Cerebellar cortex (tissue), 1 donor: ENCODE measurements around the gene POM121C.
"Not testable (repeated sequence)": the region's sequence is repeated elsewhere in the genome, so short reads cannot be mapped to it uniquely, and the experiment has no call there.

ENCODE experiments used
- DNase-seq: peaks from one replicate; pipeline ENCODE4 v3.0.0-alpha.2; 2015; ENCODE audit warnings: low spot score

POM121C gene

DNA sequence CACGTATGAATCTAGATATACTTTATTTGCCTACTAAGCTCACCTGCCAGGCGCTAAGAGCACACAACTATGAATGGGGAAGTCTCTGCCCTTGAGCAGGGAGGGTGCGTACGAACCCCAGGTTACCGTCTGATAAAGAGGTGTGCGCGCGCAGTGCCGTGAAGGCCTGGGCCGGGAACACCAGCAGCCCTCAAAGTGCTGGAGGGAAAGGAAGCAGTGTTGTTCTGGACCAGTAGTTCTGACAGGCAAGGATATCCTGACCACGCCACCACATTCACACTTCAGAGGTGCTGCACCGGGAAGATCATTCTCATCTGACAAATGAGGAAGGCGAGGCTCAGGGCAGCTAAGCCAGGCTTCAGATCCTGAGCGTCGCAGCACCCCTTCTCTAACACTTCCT lies 62.6 kb downstream of the POM121C start:
- not testable (repeated sequence) for DNase-seq

- not testable (repeated sequence) for DNase-seq
These were observed 64.0 kb downstream of the POM121C start for GRCh38 chr7:75421798-75422710.

DNA sequence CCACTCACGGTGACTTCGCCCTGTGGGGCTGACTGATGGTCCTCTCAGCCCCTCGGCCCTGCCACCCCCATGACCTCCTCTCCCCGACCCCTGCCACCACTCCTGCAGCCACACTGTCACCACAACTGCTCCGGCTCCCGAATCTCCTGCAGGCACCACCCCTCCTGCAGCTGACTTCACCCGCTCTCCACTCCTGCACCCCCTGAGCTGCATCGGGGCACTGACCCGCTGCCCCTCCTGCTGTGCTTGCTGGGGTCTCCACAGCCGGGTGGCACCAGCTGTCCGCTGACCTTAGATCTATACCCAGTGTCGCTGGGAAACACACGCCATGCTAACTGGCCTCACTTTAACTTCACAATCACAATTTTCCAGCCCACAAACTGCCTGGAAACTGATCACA lies 65.9 kb downstream of the POM121C start:
- DNase-seq, result not testable (repeated sequence)

GRCh38 chr7:75419693-75420092 lies 66.4 kb downstream of the POM121C start:
- peak; percentile 10 for DNase-seq

- DNase-seq, result not testable (repeated sequence)
These were observed 66.9 kb downstream of the POM121C start for GRCh38 chr7:75419210-75419609.

GRCh38 chr7:75418292-75418858 lies 67.7 kb downstream of the POM121C start:
- DNase-seq, result not testable (repeated sequence)

GRCh38 chr7:75416787-75417186 lies 69.3 kb downstream of the POM121C start:
- not testable (repeated sequence) for DNase-seq

DNA sequence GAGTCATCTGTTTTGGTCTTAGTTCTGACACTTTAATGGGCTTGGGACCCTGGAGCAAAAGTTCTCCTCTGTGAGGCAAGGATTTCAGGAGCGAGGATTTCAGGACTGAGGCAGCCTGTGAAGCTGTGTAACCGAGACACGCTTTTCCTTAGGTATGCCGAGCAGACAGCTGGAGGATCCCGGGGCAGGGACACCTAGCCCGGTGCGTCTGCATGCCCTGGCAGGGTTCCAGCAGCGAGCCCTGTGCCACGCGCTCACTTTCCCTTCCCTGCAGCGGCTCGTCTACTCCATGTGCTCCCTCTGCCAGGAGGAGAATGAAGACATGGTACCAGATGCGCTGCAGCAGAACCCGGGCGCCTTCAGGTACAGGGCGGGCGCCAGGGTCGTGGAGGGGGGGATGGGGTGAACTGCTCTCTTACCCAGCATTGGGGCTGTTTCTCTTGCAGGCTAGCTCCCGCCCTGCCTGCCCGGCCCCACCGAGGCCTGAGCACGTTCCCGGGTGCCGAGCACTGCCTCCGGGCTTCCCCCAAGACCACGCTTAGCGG lies 70.2 kb downstream of the POM121C start:
- not testable (repeated sequence) for DNase-seq

DNA sequence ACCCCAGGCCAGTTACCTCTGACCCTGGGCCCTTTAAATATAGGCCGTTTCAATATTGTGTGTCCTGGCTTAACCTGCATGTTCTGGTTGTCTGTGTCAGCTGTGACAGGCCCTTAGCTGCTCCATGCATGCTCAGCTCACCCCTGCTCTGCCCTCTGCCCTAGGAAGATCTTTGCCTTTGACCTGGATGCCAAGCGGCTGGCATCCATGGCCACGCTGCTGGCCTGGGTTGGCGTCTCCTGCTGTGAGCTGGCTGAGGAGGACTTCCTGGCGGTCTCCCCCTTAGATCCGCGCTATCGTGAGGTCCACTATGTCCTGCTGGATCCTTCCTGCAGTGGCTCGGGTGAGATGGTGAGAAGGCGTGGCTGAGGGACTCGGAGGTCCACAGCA lies 70.7 kb downstream of the POM121C start:
- DNase-seq, result not testable (repeated sequence)

DNA sequence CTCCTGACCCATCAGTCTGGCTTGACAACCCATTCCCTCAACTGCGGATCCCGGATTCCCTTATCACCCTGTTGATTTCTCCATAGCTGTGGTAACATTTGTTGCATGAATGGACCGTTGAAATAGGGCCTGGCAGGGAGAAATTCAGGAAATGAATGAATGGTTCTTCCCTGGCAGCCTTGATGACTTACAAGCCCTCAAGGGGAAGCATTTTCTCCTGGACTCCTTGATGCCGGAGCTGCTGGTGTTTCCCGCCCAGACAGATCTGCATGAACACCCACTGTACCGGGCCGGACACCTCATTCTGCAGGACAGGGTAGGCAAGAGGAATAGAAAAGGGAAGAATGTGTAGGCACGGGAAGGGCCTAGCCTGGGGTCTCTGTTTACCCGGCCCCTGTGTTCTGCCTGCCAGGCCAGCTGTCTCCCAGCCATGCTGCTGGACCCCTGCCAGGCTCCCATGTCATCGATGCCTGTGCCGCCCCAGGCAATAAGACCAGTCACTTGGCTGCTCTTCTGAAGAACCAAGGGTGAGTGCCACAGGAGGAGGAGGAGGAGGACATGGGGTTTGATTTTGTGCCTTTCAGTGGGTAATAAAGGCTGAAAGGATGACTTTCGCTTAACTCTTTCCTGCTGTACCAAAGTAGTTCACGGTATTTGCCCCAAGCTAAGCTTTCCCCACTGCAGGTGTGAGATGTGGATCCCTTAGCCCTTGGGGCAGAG lies 71.2 kb downstream of the POM121C start:
- not testable (repeated sequence) for DNase-seq

DNA sequence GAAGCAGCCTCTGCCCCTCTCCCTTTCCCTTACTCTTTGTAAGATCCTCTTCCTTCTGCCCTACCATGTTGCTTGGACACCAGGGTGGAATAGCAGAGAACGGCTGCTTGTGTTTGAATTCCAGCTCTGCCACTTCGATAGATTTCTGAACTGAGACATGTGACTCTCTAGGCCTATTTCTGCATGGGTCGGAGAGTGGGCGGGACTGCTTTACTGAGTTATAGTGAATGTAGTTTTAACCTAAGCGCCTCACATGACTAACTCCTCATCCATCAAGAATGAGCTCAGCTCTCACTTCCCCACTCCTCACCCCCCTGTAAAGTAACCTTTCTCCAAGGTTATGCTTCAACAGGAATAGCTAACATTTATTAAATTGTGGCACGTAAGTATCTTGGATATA lies 71.9 kb downstream of the POM121C start:
- DNase-seq, result not testable (repeated sequence)

DNA sequence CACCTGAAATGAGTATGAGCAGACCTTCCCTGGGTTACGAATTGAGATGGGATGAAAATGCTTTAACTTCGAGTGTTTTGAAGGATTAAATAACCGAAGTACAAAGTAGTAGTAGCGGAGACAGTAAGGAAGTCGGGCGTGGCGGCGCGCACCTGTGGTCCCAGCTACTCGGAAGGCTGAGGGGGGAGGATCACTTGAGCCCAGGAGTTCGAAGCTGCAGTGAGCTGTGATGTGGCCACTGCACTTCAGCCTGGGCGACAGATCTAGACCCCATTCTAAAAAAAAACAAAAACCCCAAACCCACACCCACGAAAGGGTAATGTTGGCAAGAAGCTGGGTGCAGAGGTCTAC lies 75.3 kb downstream of the POM121C start:
- DNase-seq, result not testable (repeated sequence)

- DNase-seq, result not testable (repeated sequence)
These were observed 75.9 kb downstream of the POM121C start for GRCh38 chr7:75409880-75410822.

DNA sequence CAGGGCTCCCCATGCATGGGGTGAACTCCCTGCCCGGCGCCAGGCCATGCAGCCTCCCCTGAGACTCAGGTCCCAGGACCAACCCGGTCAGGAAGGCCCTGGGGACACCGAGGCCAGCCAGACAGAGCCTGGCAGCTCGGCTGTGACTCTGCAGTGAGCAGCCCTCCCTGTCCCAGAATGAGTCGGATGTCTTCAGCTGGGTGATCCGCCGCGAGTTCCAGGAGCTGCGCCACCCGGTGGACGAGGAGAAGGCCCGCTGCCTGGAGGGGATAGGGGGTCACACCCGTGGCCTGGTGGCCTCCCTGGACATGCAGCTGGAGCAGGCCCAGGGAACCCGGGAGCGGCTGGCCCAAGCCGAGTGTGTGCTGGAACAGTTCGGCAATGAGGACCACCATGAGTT lies 81.4 kb downstream of the POM121C start:
- DNase-seq, result not testable (repeated sequence)

- not testable (repeated sequence) for DNase-seq
These were observed 82.3 kb downstream of the POM121C start for GRCh38 chr7:75403455-75404443.

DNA sequence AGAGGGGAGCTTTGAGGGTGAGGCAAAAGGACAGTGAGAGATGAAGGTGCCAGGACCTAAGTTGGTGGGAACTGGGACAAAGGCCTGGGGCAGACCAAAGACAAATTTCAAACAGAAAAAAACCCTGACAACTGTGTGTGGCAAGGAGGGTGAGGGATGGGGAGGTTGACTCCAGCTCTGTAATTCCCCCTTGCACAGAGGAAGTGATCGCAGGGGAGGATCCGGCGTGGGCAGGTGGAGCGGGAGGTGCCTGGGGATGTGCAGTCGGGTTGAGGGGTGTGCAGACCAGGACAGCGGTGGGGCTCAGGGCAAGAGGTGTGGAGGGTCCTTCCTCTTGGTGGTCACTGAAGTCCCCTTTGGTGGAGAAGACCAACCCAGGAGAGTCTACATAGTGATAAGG lies 85.5 kb downstream of the POM121C start:
- not testable (repeated sequence) for DNase-seq

DNA sequence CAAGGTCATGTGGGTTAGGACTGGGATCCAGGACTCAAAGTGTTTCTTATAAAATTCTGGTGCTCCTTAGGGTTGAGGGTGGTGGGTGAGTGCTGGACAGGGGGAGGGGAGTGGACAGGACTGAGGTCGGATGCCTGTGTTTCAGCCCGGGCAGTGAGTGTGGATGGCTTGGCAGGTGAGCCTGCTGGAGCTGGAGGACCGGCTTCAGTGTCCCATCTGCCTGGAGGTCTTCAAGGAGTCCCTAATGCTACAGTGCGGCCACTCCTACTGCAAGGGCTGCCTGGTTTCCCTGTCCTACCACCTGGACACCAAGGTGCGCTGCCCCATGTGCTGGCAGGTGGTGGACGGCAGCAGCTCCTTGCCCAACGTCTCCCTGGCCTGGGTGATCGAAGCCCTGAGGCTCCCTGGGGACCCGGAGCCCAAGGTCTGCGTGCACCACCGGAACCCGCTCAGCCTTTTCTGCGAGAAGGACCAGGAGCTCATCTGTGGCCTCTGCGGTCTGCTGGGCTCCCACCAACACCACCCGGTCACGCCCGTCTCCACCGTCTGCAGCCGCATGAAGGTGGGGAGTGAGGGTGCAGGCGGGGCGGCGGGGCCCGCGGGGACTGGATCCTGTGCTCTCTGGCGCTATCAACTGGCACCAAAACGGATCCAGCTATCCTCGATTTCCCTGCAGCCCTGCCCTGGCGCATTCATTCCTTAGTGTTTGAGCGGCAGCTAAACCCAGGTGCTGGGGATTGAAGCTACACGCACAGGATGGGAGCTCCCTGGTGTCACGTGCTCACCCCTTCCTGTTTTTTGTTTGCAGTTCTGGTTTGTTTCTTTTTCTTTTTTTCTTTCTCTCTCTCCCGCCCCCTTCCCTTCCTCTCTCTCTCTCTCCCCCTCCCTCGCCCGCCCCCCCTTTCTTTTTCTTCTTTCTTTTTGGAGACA lies 87.1 kb downstream of the POM121C start:
- DNase-seq, result not testable (repeated sequence)

DNA sequence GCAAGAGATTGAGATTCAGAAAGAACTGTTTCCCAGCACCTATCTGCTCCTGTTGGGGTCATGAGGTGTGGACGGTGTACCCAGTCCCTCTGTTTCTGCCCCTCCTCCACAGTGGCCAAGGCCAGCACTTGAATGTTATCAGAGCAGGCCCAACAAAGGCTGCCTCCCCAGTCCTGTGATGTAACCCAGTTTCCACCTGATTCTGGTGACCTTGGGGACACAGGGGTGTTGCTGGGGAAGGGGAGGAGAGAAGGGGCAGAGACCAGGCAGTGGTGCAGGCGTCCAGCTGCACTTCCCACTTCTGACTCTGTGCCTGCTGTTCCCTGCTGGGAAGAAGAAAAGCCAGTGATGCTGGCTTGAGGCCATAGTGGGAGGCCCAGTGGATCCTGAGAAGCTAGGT lies 88.2 kb downstream of the POM121C start:
- DNase-seq, result not testable (repeated sequence)

DNA sequence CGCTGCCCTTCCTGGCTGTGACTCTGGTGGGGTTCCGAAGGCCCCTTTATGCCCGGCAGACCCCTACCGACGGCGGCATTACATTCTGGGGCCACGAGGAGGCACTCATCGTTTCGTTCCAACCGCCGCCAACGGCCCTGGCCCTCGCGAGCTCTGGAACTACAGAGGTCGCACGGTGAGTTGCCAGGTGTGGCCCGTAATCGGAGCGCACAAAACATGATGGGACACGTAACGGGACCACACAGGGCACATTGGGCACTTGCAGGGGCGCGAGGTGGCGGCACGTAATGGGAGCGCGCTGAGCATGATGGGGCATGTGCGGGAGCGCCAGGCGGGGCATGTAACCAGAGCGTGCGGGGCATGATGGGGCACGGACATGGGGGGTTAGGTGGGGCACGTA lies 90.8 kb downstream of the POM121C start, which contains the start of gene TRIM73:
Gene TRIM73 (plus strand): TSS at position 301 of the 400 bp plus-strand sequence. CDS start 3,305 bp downstream, outside the sequence.
- not testable (repeated sequence) for DNase-seq
